ENCODE data around the gene PSMD8.
"Not testable (repeated sequence)": the region's sequence is repeated elsewhere in the genome, so short reads cannot be mapped to it uniquely, and the experiment has no call there.

PSMD8 gene

DNA sequence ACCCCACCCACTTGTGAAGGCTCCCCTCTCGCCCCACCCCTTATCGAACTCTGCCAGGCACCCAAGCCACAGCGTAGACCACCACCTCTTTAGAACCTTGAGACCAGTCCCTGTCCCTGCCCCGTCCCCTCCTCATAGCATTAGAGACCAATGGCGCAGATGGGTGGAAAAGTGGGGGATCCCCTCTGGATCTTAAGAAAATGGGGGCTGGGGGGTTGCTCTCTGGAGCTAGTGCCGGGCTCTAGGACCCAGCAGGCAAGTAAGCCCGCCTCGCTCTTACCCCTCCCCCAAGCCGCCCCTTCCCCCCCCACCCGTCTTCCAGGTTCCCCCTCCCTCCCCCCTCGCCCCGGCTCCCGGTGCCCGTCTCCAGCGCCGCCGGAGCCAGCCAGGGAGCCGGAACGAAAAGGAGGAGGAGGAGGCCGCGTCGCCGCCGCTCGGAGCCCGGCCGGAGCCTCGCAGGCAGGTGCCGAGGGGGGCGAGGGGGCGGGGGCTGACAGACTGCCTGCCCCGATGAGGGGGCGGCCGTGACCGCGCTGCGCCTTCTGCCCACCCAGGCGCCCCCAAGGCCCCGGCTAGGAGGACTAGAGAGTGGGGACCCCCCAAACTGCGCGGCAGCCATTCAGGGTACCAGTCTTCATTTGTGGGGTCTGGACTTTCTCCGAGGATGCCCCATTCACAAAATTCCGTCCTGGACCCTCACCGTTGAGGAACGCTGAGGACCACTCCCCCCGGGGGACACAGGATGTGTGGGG is 14.2 kb downstream of the PSMD8 start, which contains the start of gene SPRED3:
Gene SPRED3 (plus strand): TSS at position 349 of the 752 bp plus-strand sequence. CDS start 1,606 bp downstream, outside the sequence.
- no peak for DNase-seq

DNA sequence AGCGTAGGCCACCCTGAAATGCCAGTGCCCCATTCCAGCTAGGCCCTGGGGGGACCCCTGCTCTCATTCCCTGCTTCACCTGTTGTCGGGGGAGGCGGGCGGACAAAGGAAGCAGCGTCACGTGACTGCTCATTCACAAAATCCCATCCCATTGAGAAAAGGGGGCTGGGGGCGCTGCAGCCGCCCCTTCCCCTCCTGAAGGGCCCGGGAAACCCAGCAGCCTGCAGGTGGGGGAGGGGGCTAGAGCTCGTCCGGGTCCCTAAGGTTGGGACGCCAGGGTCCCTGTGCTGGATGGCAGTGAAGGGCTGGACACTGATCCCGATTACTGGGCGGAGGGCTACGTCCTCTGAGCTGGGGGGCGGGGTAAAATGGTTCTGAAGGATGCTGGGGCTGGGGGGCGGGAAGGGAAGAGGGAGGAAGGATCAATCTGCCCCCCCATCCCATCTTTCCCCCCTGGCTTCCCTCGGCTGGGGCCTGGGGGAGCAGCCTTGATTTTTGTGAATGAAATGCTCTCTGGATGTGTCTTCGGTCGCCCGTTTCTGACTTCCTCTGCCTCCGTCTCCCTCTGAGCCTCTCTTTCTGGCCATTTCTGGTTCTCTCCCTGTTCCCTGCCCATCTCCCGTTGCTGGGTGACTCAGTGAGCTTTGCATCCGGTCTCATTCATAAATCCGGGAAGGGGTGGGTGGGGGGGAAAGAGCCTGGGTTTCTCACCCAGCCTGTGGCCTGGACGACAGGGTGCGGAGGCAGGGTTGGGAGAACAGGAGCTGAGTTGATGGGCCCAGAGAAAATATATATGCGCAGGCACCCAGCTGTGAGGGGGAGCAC is 14.9 kb downstream of the PSMD8 start:
- no peak for DNase-seq

DNA sequence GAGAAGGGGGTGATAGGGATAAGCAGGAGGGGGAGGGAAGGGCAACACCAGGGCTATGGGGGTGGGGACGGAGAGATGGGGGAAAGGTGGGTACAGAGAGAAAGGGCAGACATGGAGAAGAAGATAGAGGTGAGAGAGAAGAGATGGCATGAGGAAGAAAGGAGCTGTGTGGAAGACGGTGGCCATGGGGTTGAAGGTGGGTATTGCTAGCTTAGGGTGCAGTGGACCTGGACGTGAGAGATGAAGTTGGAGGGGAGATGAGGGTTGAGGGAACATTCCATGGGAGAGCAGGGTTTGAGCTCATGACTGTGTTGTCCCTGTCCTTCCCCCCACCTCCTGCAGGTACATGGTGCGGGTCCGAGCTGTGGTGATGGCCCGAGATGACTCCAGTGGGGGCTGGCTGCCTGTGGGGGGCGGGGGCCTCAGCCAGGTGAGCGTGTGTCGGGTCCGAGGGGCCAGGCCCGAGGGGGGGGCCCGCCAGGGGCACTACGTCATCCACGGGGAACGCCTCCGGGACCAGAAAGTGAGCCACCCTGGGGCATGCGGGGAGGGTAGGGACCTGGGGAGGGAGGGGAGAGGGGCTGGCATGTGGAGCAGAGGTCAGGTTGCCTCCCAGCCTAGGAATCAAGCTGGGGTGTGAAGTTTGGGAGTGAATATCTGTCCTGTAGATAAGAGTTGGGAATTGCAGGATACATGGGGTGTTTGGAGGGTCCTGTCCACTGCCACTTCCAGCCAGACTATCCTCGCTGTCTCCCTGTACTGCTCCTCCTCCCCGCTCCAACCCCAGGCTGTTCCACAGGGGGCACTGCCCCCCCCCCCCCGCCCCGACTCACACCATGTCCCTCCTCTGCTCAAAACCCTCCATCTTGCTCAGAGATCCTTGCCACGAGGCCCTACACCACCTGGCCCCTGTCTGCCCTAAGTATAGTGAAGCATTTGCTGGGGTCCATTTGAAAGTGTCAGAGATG is 15.9 kb downstream of the PSMD8 start:
- DNase-seq: no peak

DNA sequence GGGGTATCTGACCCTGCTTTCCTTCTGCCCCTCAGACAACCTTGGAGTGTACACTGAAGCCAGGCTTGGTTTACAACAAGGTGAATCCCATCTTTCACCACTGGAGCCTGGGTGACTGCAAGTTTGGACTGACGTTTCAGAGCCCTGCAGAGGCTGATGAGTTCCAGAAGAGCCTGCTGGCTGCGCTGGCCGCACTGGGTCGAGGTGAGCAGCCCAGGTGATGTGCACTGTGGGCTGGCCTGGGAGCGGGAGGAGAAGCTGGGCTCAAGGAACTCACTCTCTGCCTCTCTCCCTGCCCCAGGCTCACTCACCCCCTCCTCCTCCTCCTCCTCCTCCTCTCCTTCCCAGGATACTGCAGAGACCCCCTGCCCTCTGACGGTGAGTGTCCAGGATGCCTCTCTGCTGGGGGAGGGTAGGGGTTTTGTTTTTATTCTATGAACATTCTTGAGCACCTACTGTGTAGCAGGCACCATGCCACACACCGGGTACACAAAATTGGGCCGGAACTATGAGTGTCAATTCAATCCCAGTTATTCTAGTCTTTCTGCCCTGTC is 17.6 kb downstream of the PSMD8 start:
- no peak for DNase-seq

DNA sequence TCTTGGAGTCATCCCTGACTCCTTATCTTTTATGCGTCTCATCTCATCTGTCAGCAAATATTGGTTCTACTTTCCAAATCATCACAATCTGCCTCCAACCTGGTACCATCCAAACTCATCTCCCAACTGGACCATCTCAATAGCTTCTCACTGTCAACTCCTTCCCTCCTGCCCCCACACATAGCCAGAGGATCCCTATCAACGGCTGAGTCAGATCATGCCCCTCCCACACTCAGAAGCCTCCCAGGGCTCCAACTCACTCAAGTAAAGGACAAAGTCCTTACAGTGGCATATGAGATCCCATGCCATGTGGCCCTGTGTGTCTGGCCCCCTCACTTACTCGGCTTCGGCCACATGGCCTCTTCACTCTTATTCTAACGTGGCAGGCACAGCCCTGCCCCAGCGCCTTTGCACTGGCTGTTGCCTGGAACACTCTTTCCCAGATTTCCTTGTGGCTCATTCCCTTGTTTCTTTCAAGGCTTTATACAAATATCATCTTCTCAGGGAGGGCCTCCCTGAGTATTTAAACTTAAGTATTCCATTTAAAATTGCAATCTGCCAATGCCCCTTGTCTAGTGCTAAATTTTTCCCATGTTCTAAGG is 18.4 kb downstream of the PSMD8 start:
- DNase-seq: no peak

DNA sequence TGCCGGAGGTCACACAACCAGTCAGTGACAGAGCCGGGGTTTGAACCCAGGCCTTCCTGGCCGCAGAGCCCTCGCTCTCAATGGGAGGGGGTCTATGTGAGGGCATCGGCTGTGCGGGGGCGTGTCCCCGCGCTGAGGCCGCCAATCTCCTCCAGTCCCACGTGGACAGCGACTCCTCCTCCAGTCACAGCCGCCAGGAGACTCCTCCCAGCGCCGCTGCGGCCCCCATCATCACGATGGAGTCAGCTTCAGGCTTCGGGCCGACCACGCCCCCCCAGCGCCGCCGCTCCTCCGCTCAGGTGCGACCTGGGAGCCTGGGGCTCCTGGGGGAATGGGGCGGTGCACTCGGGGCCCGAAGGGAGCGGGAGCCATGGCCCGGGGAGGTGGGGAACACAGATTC is 20.1 kb downstream of the PSMD8 start:
- DNase-seq: peak; percentile 67

DNA sequence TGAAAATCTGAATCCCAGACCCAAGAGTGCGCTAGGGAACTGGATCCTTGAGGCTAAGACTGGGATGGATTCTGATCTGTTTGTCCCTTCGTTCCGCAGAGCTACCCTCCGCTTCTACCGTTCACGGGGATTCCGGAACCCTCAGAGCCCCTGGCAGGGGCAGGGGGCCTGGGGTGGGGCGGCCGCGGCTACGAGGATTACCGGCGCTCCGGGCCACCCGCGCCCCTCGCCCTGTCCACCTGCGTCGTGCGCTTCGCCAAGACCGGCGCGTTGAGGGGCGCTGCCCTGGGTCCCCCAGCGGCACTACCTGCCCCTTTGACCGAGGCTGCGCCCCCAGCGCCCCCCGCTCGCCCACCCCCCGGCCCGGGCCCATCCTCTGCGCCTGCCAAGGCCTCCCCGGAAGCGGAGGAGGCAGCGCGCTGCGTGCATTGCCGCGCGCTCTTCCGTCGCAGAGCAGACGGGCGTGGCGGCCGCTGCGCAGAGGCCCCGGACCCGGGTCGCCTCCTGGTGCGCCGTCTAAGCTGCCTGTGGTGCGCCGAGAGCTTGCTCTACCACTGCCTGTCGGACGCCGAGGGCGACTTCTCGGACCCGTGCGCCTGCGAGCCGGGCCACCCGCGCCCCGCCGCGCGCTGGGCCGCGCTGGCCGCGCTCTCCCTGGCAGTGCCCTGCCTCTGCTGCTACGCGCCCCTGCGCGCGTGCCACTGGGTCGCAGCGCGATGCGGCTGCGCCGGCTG is 21.2 kb downstream of the PSMD8 start:
- peak; percentile 53 for DNase-seq

DNA sequence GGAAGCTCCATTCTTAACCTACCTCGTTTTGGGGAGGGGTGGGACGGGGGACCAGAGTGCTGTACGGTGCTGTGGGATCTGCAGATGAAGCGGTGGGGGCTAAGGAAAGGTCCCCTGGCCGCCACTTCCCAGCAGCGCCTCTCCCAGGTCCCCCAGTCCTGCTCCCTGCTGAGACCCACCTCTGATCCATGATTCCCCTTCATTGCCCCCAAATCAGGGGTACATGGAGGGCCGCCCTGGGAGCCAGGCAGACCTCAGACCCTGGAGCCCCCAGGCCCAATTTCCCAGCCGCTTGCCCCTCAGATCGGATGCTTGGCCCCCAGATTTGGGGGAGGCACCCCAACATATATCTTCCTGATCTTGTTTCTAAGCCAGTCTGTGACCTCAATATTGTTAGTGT is 24.7 kb downstream of the PSMD8 start:
- DNase-seq: no peak

DNA sequence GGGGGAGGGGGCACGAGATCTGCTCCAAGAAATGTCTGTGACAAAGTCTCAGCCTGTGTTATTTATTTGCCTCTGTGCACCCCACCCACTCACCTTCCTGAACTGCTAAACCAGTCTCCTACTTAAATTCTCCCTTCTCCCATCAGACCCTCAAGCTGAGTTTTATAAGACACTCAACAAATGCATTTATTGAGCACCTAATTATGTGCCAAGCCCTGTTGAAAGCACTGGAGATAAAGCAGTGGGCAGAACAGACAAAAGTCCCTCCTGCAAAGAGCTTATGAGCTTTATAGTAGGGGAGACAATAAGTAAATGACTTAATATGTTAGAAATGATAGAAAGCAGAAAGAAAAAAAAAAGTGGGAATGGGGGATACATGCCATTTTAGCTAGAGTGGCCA is 25.2 kb downstream of the PSMD8 start:
- DNase-seq: no peak

DNA sequence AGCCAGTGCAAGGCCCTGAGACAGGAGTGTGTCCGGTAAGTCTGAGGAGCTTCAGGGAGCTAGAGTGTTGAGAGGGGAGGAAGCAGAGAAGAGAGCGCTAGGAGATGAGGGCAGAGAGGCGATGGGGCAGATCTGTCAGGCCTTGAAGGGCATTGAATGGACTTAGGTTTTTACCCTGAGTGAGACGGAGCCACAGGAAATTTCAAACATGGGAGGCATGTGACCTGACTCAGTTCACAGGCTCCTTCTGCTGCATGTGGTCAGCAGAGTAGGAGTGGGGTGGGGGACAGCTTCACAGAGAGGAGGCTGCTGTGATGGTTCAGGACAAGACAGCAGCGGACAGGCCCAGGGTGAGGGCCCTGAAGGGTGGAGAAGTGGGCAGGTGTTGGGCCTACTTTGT is 26.0 kb downstream of the PSMD8 start:
- no peak for DNase-seq

DNA sequence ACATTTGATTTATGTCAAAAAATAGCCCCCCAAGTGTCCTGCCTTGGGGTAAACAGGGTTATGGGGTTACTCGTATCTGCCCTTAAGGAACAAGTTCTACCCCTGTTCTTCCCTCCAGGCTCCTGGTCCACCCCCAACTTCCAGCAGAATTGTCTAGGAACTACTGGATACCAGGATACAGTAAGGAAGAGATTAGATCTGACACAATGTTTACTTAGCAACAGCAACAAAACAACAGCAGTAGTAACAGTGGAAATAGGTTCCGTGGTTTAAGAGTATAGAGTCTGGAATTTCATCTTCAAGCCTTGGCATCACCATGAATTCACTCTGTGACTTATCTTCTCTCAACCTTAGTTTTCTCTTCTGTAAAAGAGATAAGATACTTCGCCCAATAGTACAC is 26.8 kb downstream of the PSMD8 start:
- no peak for DNase-seq

DNA sequence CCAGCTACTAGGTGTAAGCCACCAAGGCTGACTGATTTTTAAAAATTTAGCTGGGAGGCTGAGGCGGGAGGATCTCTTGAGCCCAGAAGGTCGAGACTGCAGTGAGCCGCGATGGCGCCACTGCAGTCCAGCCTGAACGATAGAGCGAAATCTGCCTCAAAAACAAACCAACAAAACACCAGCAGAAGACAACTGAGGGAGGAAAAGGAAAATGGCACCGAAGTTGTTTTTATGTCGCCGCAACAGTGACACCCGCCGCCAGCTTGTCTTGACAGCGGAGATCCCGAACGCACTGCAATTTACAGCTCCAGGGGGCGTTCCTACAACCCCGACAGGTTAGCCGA is 28.2 kb downstream of the PSMD8 start:
- DNase-seq: no peak

DNA sequence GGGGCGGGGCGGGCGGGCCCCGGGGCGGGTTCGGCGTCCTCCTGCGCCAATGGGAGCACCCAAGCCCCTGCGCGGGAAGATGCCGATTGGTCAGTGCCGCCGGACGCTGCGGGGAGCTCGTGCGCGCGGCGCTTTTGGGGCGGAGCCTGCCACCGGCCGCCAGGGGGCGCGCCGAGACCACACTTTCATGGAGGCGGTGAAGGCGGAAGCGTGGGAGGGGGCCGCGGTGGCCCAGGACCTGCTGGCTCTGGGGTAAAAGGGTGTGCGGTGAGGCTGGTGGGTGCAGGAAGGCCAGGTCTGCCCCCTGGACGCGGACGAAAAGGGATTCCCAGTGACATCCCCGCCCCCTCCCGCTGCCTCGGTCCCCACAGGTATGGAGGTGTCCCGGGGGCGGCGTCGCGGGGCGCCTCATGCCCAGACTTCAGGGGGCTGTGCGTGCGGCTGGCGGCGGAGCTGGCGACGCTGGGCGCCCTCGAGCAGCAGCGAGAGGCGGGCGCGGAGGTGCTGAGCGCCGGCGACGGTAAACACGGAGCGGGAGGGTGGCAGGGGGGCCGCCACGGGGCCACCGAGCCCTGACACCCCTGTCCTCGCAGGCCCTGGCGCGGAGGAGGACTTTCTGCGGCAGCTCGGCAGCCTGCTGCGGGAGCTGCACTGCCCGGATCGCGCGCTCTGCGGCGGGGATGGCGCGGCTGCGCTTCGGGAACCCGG is 28.8 kb downstream of the PSMD8 start, which contains the start of gene FAM98C:
Gene FAM98C (plus strand): TSS at position 127 of the 708 bp plus-strand sequence. CDS start 61 bp downstream, at position 188.
- peak; percentile 99 for DNase-seq

DNA sequence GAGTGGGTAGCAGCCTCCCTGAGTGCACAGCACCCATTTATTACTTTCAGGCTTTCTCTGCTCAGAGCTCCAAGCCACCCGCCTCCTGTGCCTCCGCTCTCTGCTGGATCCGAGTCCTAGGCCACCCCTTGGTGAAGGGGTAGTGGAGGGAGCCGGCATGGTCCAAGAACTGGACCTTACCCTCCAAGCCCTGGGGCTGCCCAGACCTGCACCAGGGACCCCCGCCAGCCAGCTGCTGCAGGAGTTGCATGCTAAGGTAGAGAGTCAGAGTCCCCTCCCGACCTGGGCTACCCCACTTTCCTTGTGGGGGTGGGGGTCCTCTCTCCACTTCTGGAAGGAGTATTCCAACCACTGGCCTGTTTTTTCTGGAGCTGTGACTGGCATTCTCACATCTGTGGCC is 30.5 kb downstream of the PSMD8 start:
- no peak for DNase-seq

DNA sequence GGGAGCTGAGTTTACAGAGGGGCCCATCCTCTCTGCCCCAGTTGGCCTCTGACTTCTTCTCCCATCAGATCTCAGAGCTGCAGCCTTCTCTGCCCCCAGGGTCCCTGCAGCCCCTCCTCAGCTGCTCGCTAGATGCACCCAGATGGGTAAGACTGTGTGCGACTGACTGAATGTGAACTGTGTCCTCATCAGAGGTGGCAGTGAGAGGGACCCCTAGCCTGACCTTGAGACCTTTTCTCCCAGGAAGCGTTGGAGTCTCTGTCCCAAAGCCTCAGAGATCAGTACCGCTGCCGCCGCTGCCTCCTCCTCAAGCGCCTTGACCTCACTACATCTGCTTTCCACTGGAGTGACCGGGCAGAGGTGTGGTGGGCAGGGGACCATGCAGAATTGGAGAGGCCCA is 30.9 kb downstream of the PSMD8 start:
- DNase-seq: no peak

DNA sequence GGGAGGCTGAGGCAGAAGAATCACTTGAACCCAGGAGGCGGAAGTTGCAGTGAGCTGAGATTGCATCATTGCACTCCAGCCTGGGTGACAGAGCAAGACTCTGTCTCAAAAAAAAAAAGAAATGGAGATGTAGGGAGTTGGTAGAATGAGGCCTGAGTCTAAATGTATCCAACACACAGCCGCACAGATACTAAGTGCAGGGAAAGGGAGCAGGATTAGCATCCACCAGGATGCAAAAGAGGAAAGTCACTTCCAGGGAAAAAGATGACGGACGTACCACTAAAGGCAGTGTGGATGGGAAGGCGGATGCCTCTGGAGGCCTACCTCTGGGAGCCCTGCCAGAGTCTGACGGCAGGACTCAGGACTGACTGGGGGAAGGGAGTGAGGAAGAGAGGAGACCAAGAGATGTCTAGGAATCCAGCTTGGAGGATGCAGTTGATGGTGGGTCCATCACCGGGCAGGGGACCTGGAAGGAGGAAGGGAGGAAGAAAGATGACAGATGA is 35.3 kb downstream of the PSMD8 start:
- no peak for DNase-seq

DNA sequence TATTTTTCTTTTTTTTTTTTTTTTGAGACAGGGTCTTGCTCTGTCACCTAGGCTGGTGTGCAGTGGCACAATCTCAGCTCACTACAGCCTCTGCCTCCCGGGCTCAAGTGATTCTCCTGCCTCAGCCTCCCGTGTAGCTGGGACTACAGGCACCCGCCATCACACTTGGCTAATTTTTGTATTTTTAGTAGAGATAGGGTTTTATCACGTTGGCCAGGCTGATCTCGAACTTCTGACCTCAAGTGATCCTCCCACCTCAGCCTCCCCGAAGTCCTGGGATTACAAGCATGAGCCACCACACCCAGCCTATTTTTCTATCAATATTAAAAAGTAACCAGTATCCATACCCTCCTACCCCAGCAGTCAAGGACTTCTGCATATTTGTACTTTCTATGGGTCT is 36.0 kb downstream of the PSMD8 start:
- DNase-seq: not testable (repeated sequence)

DNA sequence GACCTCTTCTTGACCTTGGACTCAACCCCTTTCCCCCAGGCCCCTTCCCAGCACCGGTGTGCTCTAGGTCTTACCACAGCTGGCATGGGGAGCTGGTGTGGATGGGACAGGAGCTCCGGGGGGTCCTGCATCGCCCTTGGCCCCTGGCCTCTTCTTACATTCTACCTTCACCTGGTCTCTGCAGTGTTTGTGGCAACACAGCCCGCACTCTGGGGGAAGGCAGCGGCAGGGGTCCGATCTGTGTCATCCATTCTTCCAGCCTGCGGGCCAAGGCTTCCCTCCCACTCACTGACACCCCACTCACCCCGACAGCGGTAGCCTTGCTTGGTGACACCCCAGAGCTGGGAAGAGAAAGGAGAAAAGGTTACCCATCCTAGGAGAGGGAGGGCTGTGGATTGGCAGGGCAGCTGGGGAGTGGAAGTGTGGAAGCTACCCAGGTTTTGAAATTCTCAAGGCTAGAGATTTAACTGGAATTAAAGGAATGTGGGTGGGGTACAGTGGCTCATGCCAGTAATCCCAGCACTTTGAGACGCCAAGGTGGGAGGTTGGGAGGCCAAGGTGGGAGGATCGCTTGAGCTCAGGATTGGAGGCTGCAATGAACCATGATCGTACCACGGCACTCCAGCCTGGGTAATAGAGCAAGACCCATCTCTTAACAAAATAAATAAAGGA is 36.8 kb downstream of the PSMD8 start:
- no peak for DNase-seq

DNA sequence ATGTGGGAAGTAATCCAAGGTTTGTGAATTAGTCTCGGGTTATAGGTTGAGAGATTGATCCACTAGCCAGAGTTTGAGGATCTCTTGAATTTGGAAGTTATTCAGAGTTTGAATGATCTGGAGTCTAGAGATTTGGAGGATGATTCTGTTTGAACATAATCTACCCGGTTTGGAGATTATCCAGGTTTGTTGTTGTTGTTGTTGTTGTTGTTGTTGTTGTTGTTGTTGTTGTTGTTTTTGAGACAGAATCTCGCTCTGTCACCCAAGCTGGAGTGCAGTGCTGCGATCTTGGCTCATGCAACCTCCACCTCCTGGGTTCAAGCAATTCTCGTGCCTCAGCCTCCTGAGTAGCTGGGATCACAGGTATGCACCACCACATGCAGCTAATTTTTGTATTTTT is 37.5 kb downstream of the PSMD8 start:
- not testable (repeated sequence) for DNase-seq

DNA sequence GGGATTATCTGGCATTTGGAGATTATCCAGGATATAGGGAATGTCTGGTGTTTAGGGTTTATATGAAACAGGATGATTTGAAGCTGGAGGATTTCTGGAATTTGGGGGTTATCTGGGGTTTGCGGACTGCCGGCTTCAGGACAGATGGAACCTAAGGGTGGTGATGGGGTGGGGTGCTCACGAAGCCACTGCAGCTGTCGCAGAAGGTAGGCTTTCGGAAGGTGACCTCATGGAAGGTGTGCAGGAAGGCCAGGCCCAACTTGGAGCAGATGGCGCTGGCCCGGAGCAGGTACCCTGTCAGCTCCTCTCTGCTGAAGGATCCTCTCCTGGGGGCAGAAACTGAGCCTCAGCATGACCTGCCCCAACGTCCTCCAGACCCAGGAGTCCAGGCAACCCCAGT is 38.1 kb downstream of the PSMD8 start:
- DNase-seq: no peak
